Measurements from ENCODE around the gene SEPTIN5.

SEPTIN5 gene

DNA sequence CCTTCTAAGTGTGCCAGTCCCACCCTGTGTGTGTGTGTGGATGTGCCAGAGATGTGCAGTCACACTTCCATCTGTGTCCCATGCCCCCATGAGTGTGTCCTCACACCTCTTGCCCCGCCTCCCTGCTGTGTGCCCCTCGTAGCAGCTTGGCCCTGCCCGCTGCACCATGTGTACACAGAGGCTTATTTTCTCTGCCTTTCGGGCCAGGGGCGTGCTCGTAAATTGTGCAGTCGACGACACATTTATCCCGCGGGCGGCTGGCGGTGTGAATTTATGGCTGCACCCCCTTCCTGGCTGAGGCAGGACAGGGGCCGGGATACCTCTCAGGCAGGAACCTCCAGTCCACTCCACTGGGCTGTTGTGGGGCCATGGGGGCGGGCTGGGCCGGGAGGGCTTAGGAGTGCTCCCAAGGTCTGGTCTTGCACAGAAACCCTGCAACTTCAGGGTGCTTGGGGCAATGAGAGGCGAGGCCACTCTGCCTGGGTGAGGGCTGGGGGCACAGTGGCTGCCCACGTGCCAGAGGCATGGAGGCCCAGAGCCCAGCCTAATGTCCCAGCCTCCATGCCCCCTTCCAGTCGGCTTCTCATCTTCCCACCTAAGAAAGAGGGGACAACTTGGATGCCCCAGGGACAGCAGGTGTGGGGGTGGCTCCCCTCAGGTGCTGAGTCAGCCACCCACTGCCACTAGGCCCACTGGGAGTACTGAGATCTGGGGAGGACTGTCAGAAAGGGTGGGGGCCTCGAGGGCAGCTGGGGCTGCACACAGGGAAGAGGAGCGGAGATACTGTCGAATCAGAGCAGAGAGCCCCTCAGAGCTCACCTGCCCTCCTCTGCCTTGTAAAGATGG lies 21.6 kb downstream of the SEPTIN5 start:
- DNase-seq = no peak

DNA sequence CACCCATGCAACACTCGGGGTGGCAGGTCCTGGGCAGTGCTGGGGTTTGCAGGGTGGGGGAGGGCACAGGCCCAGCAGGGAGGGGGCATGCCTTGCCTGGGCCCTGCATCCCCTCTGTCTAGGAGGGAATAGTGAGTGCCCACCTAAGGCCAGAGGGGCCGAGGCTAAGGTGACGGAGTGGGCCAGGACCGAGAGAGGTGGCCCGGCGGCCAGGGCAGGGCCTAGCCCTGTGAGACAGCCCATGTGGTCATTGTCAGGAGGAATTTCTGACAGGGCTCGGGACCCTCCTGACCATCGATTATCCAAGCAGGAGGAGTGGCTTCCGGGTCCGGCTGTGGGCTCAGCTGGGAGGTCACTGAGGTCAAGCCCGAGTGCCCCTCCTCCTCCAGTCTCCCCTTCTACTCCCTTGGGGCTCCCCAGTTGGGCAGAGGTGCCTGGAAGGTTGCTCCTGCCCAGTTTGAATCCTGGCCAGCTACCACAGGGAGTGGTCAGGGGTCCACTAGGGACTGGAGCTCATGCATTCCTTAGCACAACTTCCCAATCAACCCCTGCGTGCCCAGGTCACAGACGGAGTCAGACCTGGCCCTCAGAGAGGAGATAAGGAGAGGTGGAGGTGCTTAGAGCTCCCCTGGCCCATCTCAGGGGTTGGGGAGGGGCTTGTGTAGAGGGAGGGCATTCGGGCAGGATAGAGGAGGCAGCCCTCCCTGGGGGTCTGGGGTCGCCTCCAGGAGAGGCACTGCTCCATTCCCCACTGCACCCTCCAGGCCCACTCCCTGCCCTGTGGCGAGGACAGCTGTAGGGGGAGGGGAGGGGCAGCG lies 23.8 kb downstream of the SEPTIN5 start:
- DNase-seq = no peak

DNA sequence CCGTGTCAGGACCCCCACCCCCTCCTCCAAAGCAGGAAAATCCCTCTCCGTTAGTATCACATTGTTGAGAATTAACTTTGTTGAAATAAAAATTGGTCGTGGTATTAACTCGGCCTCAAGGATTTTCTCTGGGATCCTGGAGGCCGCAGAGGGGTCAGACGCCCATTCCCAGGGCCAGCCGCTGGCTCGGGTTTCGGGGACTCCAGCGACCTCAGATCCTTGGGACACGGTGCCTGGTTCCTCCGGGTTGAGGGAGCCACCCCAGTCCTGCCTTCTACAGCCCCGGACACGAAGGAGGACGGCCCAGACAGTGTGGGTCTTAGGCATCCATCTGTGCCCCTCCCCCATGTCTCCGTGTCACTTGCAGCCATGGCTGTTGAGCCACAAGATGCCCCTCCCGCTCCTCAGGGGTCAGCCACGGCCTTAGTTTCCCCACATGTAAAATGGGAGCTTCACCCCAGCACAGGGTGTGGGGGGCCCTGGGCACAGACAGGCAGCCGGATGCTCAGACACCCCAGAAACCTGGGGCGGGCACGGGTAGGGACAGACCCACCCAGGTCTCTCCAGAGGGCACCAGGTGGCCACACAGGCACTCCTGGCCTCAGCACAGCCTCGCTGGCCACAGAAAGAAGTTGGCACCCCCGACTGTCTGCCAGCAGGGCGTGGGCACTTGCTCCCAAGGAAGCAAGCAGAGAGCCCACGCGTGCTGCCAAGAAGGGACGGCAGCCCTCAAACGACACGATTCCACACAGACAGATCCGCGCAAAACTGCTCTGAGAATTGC lies 24.6 kb downstream of the SEPTIN5 start:
- no peak for DNase-seq

DNA sequence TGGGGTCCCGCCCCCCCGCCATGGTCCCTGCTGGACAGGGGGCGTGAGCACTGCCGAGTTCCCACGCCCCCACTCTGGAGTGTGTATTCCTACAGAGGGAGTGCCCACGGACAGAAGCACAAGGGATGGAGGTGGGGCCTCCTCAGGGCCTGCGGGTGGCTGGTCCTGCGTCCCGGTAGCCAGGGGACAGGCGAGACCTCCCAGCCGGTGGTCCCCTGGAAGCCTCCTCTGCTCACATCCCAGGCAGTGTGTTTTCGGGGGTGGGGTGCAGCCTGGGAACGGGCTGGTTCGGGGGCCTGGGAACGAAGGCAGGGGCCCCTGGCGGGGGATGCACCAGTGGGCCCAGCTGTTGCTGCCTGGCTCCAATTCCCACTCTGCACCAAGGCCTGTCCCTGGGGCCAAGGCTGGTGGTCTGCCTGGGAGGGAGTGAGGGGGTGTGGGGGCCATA lies 25.2 kb downstream of the SEPTIN5 start:
- no peak for DNase-seq

DNA sequence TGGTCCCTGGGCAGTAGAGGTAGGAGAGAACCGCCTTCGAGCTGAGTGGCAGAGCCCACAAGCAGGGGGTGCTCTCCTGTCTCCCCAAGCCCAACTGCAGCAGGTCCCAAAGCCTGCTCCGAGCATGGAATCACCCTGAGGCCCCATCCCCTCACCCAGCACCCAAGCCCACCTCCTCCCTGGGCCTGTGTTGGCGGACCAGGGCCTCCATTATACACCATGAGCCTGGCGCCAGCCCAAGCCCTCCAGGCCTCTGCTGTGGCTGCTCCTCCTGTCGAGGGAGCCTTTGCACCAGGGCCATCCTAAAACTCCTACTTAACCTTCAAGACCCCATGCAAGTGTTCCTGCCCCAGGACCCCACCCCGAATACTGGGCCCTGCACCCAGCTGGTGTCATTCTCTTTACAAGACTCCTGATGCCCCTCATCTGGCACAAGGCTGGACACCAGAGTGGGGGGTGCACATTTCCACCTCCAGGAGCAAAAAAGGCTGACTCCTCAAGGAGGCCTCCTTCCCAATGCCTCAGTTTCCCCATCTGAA lies 25.7 kb downstream of the SEPTIN5 start:
- DNase-seq = no peak

DNA sequence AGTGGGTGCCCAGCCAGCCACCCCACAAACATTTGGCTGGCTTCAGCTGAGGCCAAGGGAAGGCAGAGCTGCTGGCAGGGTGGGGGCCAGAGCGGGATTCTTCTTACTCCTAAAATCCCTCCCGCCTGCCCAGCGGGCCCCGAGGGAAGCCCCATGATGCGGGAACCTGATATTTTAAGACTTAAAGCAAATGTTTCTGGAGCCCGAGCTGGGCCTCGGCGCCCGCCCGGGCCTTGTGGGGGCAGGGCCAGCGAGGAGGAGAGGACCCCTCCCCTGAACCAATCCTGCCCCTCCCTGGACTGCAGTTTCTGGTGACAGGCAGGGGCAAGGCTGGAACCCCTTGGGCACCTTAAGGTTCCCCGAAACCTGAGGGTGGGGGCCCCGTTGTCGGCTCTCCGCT lies 26.3 kb downstream of the SEPTIN5 start:
- no peak for DNase-seq

DNA sequence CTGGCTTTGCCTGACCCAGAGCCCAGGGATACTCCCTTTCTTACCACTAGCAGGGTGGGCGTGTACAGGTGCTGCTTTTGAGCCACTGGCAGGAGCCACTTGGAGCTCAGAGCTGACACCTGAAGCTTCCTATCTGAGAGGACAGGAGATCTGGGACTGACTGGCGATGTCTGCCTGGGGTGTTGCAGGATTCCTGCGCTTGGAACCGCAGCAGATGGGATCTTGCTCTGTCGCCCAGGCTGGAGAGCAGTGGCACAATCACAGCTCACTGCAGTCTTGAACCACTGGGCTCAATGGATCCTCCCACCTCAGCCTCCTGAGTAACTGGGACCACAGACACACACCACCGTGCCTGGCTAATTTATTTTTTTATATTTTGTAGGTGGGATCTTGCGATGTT lies 26.8 kb downstream of the SEPTIN5 start:
- DNase-seq = no peak

DNA sequence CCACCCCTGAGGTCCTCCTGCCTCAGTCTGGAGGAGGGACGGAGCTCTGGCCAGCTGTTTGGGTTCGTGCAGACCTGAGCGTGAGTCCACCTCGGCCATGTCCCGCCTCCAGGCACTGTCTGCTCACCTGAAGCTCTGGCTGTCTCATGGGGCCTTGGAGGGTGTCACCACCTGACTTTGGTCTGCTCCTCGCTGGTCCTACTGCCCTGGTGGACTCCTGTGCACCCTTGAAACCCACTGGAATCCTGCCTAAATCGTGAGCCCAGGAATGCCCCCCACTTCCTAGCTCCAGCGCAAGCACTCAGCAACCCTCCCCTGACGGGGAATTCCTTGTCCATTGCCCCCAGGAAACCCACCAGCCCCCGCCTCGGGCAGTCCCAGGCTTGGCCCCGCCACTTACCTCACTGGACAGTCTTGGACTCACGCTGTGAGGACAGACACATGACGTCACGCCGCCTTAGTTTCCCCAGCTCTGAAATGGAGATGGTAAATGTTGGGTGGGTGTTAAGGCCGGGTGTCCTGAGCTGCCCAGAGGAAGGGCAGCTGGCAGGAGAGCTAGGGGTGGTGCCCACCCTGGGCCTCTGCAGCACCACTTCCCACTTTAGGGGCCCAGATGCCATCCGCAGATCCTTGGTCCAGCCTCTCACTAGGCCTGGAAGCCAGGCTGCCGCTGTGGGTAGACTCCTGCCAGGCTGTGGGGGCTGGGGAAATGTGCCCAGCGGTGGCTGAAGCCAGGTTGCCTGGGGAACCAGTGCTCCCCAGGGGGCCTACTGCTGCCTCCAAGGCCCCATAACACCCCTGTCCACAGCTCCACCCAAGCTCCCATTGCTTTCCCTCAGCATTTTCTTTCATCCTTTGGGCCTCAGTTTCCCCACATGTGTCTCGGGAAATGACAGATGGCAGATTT lies 28.1 kb downstream of the SEPTIN5 start:
- no peak for DNase-seq

DNA sequence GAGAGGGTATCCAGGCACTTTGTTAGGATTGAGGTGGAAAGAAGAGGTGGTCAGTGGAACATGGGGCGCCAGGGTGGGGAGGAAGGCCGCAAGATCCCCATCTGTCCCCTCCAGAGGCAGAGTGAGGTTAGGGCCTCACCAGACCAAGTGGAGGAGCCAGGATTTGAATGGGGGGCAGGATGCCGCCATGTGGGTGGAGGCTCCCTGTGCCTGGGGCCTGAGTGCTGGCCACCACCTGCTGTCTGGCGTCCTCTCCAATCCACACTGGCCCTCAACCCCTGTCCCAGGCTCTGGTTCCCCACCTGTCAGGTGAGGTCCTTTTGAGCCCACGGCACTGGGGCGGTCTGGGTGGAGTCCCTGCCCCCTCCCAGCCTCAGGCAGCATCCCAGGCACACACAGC lies 28.8 kb downstream of the SEPTIN5 start:
- no peak for DNase-seq

DNA sequence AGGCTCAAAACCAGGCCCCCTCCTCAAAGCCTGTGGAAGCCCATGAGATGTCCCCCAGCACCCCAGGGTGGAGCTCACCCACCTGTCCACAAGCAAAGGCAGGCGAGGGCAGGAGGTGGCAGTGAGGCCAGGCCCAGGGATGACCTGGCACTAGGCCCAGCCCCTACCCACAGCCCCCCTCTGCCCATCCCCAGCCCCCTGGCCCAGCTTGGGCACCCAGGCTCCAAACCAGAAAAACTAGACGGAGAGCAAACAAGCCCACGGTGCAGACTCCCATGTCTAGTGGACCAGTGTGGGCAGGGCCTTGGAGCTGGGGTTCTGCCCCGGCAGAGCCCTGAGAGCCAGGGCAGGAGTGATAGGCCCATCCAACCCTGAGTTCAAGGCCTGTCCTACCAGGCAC lies 29.3 kb downstream of the SEPTIN5 start:
- DNase-seq = no peak

DNA sequence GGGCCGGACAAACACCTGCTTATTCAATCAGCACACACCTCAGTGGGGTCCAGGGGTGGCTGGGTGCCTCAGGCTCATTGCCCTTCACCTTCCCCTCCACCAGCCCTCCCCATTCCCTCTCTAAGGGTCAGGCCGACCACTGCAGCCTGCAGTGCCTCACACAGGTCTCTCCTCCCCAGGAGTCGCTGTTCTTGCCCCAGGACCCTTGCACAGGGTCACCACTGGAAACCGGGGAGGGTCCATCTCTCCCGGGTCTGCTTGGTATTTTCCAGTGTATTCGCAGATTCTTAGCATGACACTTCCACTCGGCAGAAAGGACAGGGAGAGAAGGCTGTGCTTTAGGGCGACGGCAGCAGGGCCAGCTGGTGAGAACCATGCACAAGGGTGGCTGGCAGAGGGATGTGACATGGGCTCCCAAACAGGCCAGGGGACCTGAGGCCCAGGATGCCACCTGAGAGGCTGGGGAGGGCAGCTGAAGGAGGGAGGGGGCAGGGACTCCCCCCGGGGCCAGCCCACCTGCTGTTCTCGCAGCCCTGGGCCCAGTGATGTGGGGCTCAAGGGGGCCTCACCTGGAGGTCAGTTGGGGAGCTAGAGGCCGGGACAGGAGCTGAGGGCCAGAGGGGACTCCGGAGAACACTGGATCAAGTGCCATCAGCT lies 30.2 kb downstream of the SEPTIN5 start:
- DNase-seq = no peak

DNA sequence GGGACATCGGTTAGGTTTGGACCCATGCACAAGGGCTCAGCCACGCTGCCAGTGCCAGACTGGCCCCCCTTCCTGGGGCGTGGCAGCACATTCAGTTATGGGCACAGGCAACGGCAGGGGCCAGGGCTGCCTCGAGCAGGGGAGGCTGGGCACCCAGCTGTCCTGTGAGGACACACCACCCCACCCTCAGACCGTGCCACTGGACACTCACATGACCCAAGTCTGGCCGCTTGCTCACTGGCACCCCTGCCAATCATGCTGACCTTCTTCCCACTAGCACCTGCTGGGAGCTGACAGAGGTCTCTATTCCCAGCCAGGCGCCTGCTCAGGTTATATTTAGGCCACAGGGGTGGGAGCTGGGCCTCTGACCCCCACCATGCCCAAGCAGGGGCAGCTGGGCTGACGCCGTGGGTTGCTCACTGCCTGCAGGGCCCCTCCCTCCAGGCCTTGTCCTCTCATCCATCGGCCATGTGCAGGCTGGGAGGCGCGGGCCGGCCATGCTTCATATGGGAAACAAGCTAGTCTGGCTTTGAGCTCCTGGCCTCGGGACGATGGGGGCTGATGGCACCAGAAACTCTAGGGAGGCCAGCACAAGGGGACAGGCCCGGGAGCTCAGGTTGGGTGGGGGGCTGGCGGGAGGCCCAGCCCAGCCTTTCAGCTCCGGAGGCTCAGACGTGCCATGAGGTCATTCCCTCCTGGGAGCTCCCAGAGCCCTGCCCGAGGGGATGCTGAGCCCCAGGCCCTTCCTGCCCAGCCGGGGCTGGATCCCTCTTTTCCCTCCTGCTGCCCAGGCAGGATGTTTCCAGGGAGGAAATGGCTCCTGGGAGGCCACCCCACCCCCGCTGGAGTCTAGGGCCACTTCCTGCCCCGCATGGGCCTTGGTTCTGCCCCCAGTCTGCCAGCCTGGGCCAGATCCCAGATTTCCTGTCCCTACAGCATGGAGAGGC lies 31.1 kb downstream of the SEPTIN5 start:
- DNase-seq = no peak

DNA sequence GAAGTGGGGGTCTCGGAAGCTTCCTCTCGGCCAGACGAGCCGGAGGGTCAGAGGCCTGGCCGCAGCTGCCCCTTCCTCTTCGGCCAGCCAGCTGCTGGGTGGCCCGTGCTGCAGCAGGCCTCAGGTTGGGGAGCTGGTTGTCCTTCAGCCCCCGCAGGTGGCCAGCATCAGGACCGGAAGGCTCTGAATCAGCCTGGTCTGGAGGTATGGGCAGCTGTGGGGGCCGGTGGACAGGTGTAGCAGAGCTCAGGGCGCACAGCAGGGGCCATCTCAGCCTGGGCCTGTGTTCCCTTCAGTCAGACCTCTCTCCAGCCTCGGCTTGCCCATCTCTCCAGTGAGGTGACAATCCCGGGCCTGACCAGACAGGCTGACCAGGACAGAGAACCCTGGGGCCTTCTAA lies 32.4 kb downstream of the SEPTIN5 start:
- no peak for DNase-seq

DNA sequence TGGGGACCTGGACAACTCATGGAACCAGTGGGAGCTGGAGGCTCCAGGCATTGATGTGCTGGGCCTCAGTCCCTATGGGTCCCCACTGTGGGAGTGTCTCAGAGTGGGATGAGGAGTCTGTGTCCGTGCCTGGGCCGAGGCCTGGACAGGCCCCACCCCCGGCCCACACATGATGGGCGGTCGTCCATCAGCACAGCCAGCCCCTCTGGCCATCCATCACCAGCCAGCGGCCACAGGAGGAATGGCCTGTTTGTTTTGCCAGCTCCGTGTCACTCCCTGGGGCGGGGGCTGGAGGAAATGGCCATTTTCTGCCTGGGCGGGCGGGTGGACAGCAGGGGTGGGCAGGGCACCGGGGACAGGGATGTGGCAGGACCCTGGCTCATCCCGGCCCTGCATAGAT lies 33.2 kb downstream of the SEPTIN5 start:
- DNase-seq = no peak

DNA sequence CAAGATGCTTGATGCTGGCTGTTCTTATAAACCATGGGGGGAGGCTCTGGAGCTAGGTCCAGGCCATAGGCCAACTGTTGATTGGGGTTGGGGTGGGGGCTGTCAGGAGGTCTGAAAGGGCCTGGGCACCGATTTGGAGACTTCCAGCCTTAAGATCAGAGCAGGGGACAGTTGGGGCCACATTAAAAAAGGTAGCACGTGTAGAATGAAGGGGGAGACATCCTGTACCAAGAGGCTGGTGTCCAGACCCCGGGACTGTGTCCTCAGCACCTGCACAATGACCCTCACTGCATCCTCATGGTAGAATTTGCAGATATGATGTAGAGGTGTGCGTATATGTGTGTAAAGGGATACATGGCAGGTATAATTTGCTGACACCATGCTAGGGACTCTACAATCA lies 33.8 kb downstream of the SEPTIN5 start:
- DNase-seq = no peak

DNA sequence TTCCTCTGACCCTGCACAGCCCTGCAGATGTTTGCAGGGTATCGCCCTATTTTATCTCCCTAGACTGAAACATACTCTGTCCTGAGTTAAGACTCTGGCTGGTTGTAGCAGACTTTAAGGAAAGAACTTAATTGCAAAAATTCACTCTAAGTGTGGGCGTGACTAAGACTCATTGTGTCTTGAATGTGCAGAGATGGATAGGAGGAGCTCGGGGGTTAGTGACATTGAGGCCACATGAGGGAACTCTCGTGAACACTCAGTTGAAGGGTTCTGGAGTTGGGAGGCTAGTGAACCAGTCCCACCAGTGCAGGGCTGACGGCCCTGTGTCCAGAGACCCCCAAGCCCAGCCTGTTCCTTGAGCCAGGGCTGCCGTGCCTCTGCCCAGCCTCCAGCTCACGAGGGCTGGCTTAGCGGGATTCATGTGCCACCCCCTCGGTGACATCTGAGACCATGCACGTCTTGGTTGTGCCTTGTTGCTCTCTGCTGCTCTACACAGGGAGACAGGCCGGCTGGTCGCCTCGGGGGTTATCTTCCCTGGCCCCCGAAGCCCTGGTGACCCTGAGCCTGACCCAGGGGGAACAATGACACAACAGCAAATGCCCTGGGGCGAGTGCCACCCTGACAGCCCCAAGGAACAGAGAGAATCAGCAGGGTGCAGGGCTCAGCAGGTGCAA lies 34.8 kb downstream of the SEPTIN5 start:
- DNase-seq = no peak

DNA sequence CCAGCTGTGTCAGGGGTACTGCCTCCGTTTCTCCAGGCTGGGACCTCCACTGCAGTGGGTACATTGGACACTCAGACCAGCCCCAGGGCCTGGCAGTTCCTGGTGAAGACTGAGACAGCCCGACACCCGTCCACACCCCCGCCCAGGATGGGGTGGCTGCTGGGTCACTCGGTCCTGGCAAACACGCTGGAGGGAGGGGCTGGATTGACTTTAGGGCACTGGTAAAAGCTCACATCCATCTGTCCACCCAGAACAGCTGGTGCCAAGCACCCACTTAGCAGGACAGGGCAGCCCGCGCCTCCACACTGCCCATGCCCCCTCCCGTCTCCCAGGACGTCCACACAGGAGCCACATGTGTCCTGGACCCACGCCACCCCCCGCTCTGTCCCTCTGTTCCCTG lies 35.6 kb downstream of the SEPTIN5 start:
- no peak for DNase-seq

DNA sequence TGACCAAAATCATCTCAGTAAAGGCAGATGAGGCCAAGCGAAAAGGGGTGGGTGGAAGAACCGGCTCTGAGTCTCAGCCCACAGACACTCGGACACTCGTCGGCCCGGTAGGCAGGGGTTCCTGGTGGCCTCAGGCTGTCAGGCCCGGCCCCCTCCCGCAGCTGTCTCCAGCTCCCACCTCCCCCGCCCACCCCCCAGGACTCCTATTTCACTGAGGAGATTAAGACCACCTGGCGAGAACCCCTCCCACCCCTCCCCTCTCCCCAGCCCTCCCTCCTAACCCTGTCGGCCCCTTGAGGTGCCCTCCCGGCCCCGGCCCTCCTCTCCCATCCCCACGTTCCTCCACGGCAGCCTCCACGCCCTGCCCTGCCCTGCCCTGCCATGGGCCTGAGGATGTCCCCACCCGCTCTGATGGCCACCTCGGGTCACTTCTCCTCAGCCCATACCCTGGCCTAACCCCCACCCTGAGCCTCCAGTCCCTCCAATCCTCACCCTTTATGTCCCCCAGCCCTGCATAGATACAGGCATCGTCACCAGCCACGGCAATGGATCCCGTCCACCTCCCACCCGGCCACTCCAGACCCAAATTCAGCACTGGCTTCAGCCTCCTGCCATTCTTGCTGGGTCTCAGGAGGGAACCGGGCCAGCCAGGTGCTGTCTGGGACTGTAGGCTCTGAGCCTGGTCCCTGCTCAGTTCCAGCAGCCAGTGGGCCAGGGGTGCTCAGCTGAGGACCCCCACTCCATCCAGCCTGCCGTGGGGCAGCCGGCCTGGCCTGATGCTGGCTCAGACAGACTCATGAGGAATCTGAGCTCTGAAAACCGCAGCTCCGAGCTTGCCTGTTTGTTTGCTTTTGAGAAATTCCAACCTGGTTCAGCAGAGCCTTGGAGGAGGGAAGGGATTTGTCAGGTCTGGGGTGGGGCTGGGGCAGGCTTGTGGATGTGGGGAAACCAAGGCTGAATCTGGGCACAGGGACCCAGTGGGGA lies 36.5 kb downstream of the SEPTIN5 start:
- no peak for DNase-seq
